Measurements from ENCODE around the gene FAM111A.

FAM111A gene

DNA sequence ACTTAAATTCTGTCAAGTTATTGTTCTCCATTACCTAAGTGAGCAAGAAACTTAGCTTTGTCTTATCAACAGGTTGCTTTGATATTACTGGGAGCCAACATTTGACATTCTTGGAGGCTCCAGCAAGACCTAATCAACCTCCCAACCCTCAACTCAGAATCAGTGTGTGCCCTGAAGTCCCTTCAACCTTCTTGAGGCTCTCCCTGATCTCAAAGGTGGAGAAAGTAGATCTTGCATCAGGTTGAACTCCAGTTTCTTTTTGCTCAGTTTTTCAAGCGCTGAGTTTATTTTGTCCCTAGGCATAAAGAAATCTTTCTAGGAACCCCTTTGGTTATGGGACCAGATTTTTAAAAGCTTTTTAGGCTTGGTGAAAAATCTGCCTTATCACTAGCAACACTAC lies 1.4 kb downstream of the FAM111A start:
- no peak for DNase-seq

DNA sequence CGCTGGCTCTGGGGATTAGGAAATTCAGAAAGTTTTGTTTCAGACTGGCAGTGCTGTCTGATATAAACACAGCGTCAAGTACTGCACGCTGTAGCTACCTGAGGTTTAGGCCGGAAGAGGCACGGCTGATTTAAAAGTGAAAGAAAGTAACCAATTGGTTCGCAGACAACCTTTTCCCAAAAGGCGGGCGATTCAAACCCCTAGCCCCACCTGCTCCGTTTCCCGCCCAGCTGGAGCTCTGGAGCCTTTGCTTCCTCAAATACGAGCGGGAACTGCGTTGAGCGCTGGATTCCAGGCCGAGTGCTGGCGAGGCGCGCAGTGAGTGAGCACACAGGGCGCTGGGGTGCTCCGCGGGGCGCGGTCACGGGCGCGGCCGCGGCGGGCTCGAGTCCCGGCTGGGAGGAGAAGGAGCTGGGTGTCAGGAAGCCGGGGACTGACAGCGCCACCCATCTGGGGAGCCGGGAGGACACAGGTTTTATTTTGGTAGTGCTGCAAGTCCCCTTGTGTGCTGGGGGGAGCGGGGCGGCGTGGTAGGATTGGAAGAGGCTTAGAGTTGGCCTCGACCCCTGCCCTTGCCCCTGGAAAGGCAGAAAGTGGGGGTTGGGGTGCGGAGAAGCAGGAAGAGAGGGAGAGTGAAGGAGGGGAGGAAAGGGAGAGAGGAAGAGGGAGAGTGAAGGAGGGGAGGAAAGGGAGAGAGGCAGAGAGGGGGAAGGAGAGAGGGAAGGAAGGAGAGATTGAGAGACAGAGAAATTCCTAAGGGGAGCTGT lies 2.1 kb downstream of the FAM111A start:
- DNase-seq: peak; percentile 84 to 88 (median 87)

DNA sequence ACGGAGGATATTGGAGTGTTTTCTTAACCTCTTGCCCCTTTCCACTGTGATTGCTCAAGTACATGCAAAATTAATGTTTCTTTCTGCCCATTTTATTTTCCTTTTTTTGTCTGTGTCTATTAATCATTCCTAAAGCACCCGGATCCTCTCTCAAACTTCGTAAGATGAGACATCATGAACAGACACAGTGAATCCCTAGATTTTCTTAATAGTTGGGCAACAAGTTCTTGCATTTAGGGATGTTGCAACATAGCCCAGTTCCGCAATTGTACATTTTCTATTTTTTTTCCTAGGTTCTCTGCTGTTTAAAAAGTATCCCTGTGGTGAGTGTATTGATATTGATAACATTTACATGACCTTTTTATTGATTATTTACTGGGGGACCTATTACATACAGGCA lies 2.9 kb downstream of the FAM111A start:
- peak; percentile 79 to 95 (median 95) for DNase-seq

- DNase-seq: no peak
These were observed 9.1 kb downstream of the FAM111A start for GRCh38 chr11:59151761-59152160.

DNA sequence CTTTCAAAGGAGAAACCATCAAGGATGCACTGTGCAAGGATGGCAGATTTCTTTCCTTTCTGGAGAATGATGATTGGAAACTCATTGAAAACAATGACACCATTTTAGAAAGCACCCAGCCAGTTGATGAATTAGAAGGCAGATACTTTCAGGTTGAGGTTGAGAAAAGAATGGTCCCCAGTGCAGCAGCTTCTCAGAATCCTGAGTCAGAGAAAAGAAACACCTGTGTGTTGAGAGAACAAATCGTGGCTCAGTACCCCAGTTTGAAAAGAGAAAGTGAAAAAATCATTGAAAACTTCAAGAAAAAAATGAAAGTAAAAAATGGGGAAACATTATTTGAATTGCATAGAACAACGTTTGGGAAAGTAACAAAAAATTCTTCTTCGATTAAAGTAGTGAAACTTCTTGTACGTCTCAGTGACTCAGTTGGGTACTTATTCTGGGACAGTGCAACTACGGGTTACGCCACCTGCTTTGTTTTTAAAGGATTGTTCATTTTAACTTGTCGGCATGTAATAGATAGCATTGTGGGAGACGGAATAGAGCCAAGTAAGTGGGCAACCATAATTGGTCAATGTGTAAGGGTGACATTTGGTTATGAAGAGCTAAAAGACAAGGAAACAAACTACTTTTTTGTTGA lies 9.8 kb downstream of the FAM111A start:
- peak; percentile 43 to 62 (median 52) for DNase-seq

- DNase-seq: no peak
These were observed 12.0 kb downstream of the FAM111A start for GRCh38 chr11:59154610-59155009.

DNA sequence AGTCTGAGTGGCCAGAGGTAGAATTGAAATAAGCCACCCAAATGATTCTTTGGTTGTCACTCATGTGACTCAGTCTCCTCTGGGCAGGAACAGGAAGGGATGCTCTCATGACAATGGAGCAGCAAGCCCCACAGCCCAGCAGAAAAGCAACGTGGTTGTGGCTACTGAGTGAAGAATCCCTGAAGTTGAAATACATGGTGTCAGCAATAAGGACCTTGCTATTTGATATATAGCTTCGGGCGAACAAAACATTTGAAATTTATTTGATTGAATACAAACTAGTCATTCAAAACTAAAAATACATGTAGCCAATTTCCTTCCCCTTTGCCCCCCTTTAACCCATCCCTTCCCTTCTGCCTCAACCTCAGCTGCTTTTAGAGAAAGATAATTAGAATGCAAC lies 14.8 kb downstream of the FAM111A start:
- no peak for DNase-seq

- peak; percentile 76 to 90 (median 87) for DNase-seq
These were observed 15.8 kb downstream of the FAM111A start for GRCh38 chr11:59158206-59159068.

- DNase-seq: no peak
These were observed 21.4 kb downstream of the FAM111A start for GRCh38 chr11:59164028-59164427.

- DNase-seq: peak; percentile 93 to 97 (median 96)
These were observed 29.1 kb downstream of the FAM111A start, which contains the start of gene DTX4 for GRCh38 chr11:59171508-59172322. Gene DTX4 (plus strand): TSS chr11:59172132. CDS start chr11:59172596, 464 bp downstream.

GRCh38 chr11:59172345-59173079 lies 29.9 kb downstream of the FAM111A start:
- DNase-seq: peak in 2 of 3 donors; percentile 40 to 70

- peak; percentile 78 to 92 (median 88) for DNase-seq
These were observed 30.7 kb downstream of the FAM111A start for GRCh38 chr11:59173080-59173963.

GRCh38 chr11:59173964-59174663 lies 31.5 kb downstream of the FAM111A start:
- DNase-seq: peak; percentile 87 to 91 (median 90)

- no peak for DNase-seq
These were observed 32.0 kb downstream of the FAM111A start for GRCh38 chr11:59174664-59175033.

- DNase-seq: peak in 2 of 3 donors; percentile 29 to 65
These were observed 32.4 kb downstream of the FAM111A start for GRCh38 chr11:59175091-59175501.

DNA sequence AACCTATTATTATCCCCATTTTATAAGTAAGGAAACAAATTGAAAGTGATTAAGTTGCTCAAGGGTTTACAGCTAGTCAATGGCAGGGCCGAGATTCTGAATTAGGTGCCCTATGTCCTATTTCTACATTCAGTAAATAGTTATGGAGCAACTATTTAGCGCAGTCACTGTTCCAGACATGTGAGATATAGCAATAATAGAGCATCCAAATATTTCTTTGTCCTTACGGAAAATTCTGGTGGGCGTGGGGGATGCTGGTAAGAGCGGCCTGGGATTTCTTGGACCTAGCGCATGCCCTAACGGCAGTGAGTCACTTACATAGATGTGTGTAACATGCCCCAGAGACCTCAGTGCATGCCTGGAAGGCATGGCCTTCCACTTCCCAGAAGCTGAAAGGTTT lies 33.7 kb downstream of the FAM111A start:
- DNase-seq: no peak

GRCh38 chr11:59178402-59178801 lies 35.7 kb downstream of the FAM111A start:
- no peak for DNase-seq

- no peak for DNase-seq
These were observed 36.5 kb downstream of the FAM111A start for GRCh38 chr11:59179121-59179520.

GRCh38 chr11:59180168-59180776 lies 37.6 kb downstream of the FAM111A start:
- no peak for DNase-seq

All from suppressor macrophage treated with lipopolysaccharide for 1 hour (primary cell).